Thoracic aorta (tissue), 2 donors: Measurements from ENCODE around the gene LIPT2. TPM values are rescaled to one million over a fixed set of nuclear protein-coding genes. Genes with fewer than 3 reads are reported as not detected.

ENCODE experiments used
- ATAC-seq: fragments of 150-250 bp; one replicate; pipeline ENCODE4 v1.8.0; 2017; ENCODE audit warnings: low read depth; ENCODE audit not compliant: insufficient number of reproducible peaks, low FRiP score
- DNase-seq: peaks from one replicate; pipeline ENCODE4 v3.0.0-alpha.2; 2020; ENCODE audit warnings: low spot score
- H3K27ac ChIP-seq, 2 donors: fragments of 200-600 bp; sonication (generic); 1 replicate in 1 of 2; 2 replicates in 1 of 2; pipeline ENCODE4 v1.5.1; 2016; ENCODE audit warnings: mild to moderate bottlenecking in 2 of 2, moderate library complexity in 2 of 2
- H3K27me3 ChIP-seq: fragments of 200-600 bp; sonication (generic); replicated peaks from 2 replicates; pipeline ENCODE4 v1.6.0; 2016; ENCODE audit warnings: mild to moderate bottlenecking; ENCODE audit not compliant: insufficient read depth
- H3K36me3 ChIP-seq: fragments of 200-600 bp; sonication (generic); one replicate; pipeline ENCODE4 v1.5.1; 2016
- H3K4me1 ChIP-seq, 2 donors: fragments of 200-600 bp; sonication (generic); 1 replicate in 1 of 2; 2 replicates in 1 of 2; pipeline versions ENCODE4 v1.5.1 to v1.6.0; 2016; ENCODE audit warnings: low read depth in 2 of 2, mild to moderate bottlenecking in 1 of 2; ENCODE audit not compliant: control insufficient read depth in 1 of 2
- H3K4me3 ChIP-seq: fragments of 200-600 bp; sonication (generic); 2 replicates; pipeline ENCODE4 v1.5.1; 2016; ENCODE audit warnings: mild to moderate bottlenecking
- H3K9me3 ChIP-seq: fragments of 200-600 bp; sonication (generic); 2 replicates; pipeline ENCODE4 v1.5.1; 2016
- CTCF ChIP-seq: fragments of 200-600 bp; sonication (generic); IDR thresholded peaks from one replicate; pipeline ENCODE4 v1.5.1; 2019; ENCODE audit warnings: antibody characterized with exemption
- total RNA-seq, 2 donors: library from RNA; depleted of rRNA; stranded (reverse); fragments of >200 nt; gene quantifications; one replicate each; pipeline versions ENCODE4 v1.1.0 to v1.2.3, GENCODE V29; 2016

Gene LIPT2
- total RNA-seq, 2 donors from 2014 or later = 1.4 to 12.9 TPM

- ATAC-seq = no peak
- Histone ChIP-seq H3K27ac (peak overlapping the region; percentile 97), H3K27me3 (no peaks in the 10 kb centered on the region), H3K36me3 (no peaks in the 10 kb centered on the region), H3K4me3 (peak overlapping the region; percentile 89), H3K4me1 (peaks cover 3 to 12% of the 10 kb centered on the region in 2 donors), H3K9me3 (no peaks in the 10 kb centered on the region)
- TF ChIP-seq CTCF = no peak
- no peak for DNase-seq
Measured at GRCh38 chr11:74493791-74494630, 487 bp upstream of the LIPT2 start.

GRCh38 chr11:74492084-74492483 is 1.4 kb downstream of the LIPT2 start:
- DNase-seq = no peak
- H3K4me3 ChIP-seq = no peak overlapping the region
- no peaks in the 10 kb centered on the region for H3K9me3 ChIP-seq
- TF ChIP-seq CTCF = no peak
- no peak overlapping the region for H3K27ac ChIP-seq
- no peaks in the 10 kb centered on the region for H3K27me3 ChIP-seq
- H3K4me1 ChIP-seq = peaks cover 3 to 12% of the 10 kb centered on the region in 2 donors
- no peaks in the 10 kb centered on the region for H3K36me3 ChIP-seq
- ATAC-seq = no peak

- no peak for ATAC-seq
- no peaks in the 10 kb centered on the region for H3K27me3 ChIP-seq
Measured at GRCh38 chr11:74490941-74491340, 2.6 kb downstream of the LIPT2 start.

GRCh38 chr11:74487875-74488274 is 5.6 kb downstream of the LIPT2 start:
- no peak for ATAC-seq
- H3K4me1 ChIP-seq = peaks cover 0 to 5% of the 10 kb centered on the region in 2 donors
- H3K27ac ChIP-seq = no peak overlapping the region
- H3K36me3 ChIP-seq = no peaks in the 10 kb centered on the region
- H3K27me3 ChIP-seq = no peaks in the 10 kb centered on the region
- DNase-seq = no peak
- TF ChIP-seq CTCF = no peak
- no peak overlapping the region for H3K4me3 ChIP-seq
- no peaks in the 10 kb centered on the region for H3K9me3 ChIP-seq

More at GRCh38 chr11:74490941-74491340, 2.6 kb downstream of the LIPT2 start:
- no peaks in the 10 kb centered on the region for H3K9me3 ChIP-seq
- no peak overlapping the region for H3K4me3 ChIP-seq
- H3K27ac ChIP-seq = no peak overlapping the region
- TF ChIP-seq CTCF = no peak
- no peak for DNase-seq
- H3K36me3 ChIP-seq = no peaks in the 10 kb centered on the region
- peaks cover 3 to 12% of the 10 kb centered on the region in 2 donors for H3K4me1 ChIP-seq

- Histone ChIP-seq H3K36me3 (no peaks in the 10 kb centered on the region), H3K27me3 (no peaks in the 10 kb centered on the region), H3K9me3 (no peaks in the 10 kb centered on the region), H3K4me1 (no peaks in the 10 kb centered on the region), H3K27ac (no peak overlapping the region), H3K4me3 (no peak overlapping the region)
- no peak for TF ChIP-seq CTCF
- no peak for ATAC-seq
- no peak for DNase-seq
Measured at GRCh38 chr11:74485868-74486267, 7.7 kb downstream of the LIPT2 start.
